ENCODE measurements around the gene ALX4. TPM values are rescaled to one million over a fixed set of nuclear protein-coding genes. Genes with fewer than 3 reads are reported as not detected.

The ALX4 gene
- total and polyA plus RNA-seq, 2 donors (not counting 1 experiment from before 2014, with no cell fraction given) = not detected

DNA sequence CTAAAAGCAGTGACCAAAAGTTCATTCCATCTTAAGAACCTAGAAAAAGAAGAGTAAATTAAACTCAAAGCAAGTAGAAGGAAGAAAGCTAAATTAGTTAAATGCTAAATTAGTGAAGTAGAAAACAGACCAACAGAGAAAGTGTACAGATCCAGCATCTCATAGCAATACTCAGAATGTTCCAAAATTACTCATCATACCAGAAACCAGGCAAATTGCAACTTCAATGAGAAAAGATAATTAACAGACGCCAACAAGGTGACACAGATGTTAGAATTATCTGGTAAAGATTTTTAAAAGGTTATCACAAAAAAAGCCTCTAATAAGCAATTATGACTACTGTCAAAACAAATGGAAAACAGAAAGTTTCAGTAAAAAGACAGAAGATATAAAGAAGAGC, 96.8 kb downstream of the ALX4 start:
- CTCF ChIA-PET = no interaction called here
- no peaks in the 10 kb centered on the region for H3K4me1 Mint-ChIP-seq
- no peak for DNase-seq

DNA sequence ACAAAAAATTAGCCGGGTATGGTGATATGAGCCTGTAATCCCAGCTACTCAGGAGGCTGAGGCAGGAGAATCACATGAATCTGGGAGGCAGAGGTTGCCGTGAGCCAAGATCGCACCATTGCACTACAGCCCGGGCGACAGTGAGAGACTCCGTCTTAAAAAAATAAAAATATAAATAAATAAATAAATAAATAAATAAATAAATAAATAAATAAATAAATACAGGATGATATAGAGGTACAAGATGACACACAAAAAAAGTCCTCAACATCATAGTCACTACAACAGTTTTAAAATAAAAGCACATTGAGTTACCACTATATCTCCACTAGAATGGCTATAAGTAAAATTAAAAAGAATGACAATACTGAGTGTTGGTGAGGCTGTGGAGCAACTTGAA, 97.8 kb downstream of the ALX4 start:
- POLR2A ChIA-PET = no interaction called here
- intact Hi-C loops (cut with micrococcal nuclease) = no loop called here
- no peaks in the 10 kb centered on the region for H3K4me1 Mint-ChIP-seq
- no peak for DNase-seq
- Histone ChIP-seq H3K9me3 (ENCODE audit: control extremely low read depth in 1 of 3, control insufficient read depth in 2 of 3, insufficient read depth in 1 of 3, low read length in 2 of 3) (peaks cover 0 to 4% (median 4%) of the 10 kb centered on the region in 3 donors), H4K20me1 (ENCODE audit: control insufficient read depth, insufficient read depth, low read length, poor library complexity, severe bottlenecking) (no peaks in the 10 kb centered on the region), H3K27me3 (replicated peaks in 1 of 4; ENCODE audit: control extremely low read depth in 1 of 4, control insufficient read depth in 3 of 4, insufficient read depth in 4 of 4, low read length in 3 of 4) (no peaks in the 10 kb centered on the region), H3K9ac (ENCODE audit: low read length) (no peak overlapping the region), H2AFZ (ENCODE audit: insufficient read depth, low read depth, low read length, poor library complexity, severe bottlenecking) (no peak overlapping the region), H3K36me3 (replicated peaks in 1 of 2; ENCODE audit: control extremely low read depth in 1 of 2, control insufficient read depth in 1 of 2, extremely low read depth in 1 of 2, insufficient read depth in 2 of 2, low read length in 1 of 2) (peaks cover 3 to 15% of the 10 kb centered on the region in 2 experiments), H3K4me3 (ENCODE audit: control extremely low read depth in 1 of 5, extremely low read depth in 1 of 5, insufficient read depth in 1 of 5, low read depth in 2 of 5, low read length in 4 of 5) (no peak overlapping the region), H3K4me1 (ENCODE audit: control insufficient read depth in 2 of 2, insufficient read depth in 2 of 2, low read length in 2 of 2) (no peaks in the 10 kb centered on the region), H3K4me2 (replicated peaks; ENCODE audit: low read depth, low read length, poor library complexity, severe bottlenecking) (no peak overlapping the region), H3K79me2 (ENCODE audit: control insufficient read depth, insufficient read depth, low read length) (no peaks in the 10 kb centered on the region), H3K27ac (ENCODE audit: low read length in 2 of 2) (no peak overlapping the region)
- H3K4me3 Mint-ChIP-seq = no peak overlapping the region
- H3K27me3 Mint-ChIP-seq = no peaks in the 10 kb centered on the region
- no peak for TF ChIP-seq EZH2 (IDR thresholded peaks at IDR 0.05; ENCODE audit: borderline replicate concordance, insufficient read depth, low read depth, low read length, poor library complexity, severe bottlenecking)
- TF ChIP-seq, protein P1, sequence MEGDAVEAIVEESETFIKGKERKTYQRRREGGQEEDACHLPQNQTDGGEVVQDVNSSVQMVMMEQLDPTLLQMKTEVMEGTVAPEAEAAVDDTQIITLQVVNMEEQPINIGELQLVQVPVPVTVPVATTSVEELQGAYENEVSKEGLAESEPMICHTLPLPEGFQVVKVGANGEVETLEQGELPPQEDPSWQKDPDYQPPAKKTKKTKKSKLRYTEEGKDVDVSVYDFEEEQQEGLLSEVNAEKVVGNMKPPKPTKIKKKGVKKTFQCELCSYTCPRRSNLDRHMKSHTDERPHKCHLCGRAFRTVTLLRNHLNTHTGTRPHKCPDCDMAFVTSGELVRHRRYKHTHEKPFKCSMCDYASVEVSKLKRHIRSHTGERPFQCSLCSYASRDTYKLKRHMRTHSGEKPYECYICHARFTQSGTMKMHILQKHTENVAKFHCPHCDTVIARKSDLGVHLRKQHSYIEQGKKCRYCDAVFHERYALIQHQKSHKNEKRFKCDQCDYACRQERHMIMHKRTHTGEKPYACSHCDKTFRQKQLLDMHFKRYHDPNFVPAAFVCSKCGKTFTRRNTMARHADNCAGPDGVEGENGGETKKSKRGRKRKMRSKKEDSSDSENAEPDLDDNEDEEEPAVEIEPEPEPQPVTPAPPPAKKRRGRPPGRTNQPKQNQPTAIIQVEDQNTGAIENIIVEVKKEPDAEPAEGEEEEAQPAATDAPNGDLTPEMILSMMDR (IDR thresholded peaks at IDR 0.05) = no peak
- peaks cover 7% of the 10 kb centered on the region for H3K9me3 Mint-ChIP-seq (ENCODE audit: insufficient read depth)
- WGBS (ENCODE audit: insufficient coverage) = 90% methylated on average over 2 of the region's 6 CpGs
- CTCF ChIA-PET = no interaction called here
- H3K27ac Mint-ChIP-seq = no peak overlapping the region
- ATAC-seq (ENCODE audit: low read depth) = no peak

More for the DNA sequence above, 96.8 kb downstream of the ALX4 start:
- no peaks in the 10 kb centered on the region for H4K20me1 ChIP-seq (ENCODE audit: control insufficient read depth, insufficient read depth, low read length, poor library complexity, severe bottlenecking)
- no peak overlapping the region for H3K27ac ChIP-seq (ENCODE audit: low read length in 2 of 2)
- H3K27me3 ChIP-seq (replicated peaks in 1 of 4; ENCODE audit: control extremely low read depth in 1 of 4, control insufficient read depth in 3 of 4, insufficient read depth in 4 of 4, low read length in 3 of 4) = no peaks in the 10 kb centered on the region
- no peak overlapping the region for H3K9ac ChIP-seq (ENCODE audit: low read length)
- peaks cover 0 to 4% (median 4%) of the 10 kb centered on the region in 3 donors for H3K9me3 ChIP-seq (ENCODE audit: control extremely low read depth in 1 of 3, control insufficient read depth in 2 of 3, insufficient read depth in 1 of 3, low read length in 2 of 3)
- H3K9me3 Mint-ChIP-seq (ENCODE audit: insufficient read depth) = peaks cover 7% of the 10 kb centered on the region
- no CpG with 5 or more reads among the region's 1 CpG for WGBS (ENCODE audit: insufficient coverage)
- no peak overlapping the region for H3K4me3 Mint-ChIP-seq
- no peak overlapping the region for H3K27ac Mint-ChIP-seq
- no peak overlapping the region for H3K4me2 ChIP-seq (replicated peaks; ENCODE audit: low read depth, low read length, poor library complexity, severe bottlenecking)
- POLR2A ChIA-PET = no interaction called here
- TF ChIP-seq, protein P1 (IDR thresholded peaks at IDR 0.05) = no peak
- TF ChIP-seq EZH2 (IDR thresholded peaks at IDR 0.05; ENCODE audit: borderline replicate concordance, insufficient read depth, low read depth, low read length, poor library complexity, severe bottlenecking) = no peak
- no peaks in the 10 kb centered on the region for H3K79me2 ChIP-seq (ENCODE audit: control insufficient read depth, insufficient read depth, low read length)
- H3K27me3 Mint-ChIP-seq = no peaks in the 10 kb centered on the region
- H2AFZ ChIP-seq (ENCODE audit: insufficient read depth, low read depth, low read length, poor library complexity, severe bottlenecking) = no peak overlapping the region
- peaks cover 3 to 12% of the 10 kb centered on the region in 2 experiments for H3K36me3 ChIP-seq (replicated peaks in 1 of 2; ENCODE audit: control extremely low read depth in 1 of 2, control insufficient read depth in 1 of 2, extremely low read depth in 1 of 2, insufficient read depth in 2 of 2, low read length in 1 of 2)
- ATAC-seq (ENCODE audit: low read depth) = no peak
- no peak overlapping the region for H3K4me3 ChIP-seq (ENCODE audit: control extremely low read depth in 1 of 5, extremely low read depth in 1 of 5, insufficient read depth in 1 of 5, low read depth in 2 of 5, low read length in 4 of 5)
- no peaks in the 10 kb centered on the region for H3K4me1 ChIP-seq (ENCODE audit: control insufficient read depth in 2 of 2, insufficient read depth in 2 of 2, low read length in 2 of 2)
- intact Hi-C loops (cut with micrococcal nuclease) = no loop called here

Other genes starting within 250 kb of the ALX4 start
- gene ACCS, start 243.9 kb downstream of the ALX4 start, total RNA-seq = 56.2 and 59.5 TPM in 2 replicates
- 58.5 and 63.2 TPM in 2 replicates for gene ACCS, start 243.9 kb downstream of the ALX4 start, polyA plus RNA-seq
- 27.7 and 27.8 TPM in 2 replicates for gene EXT2, start 214.5 kb downstream of the ALX4 start, total RNA-seq
- gene EXT2, start 214.5 kb downstream of the ALX4 start, polyA plus RNA-seq = 9.1 and 11.0 TPM in 2 replicates